GM23248 (cell line): ENCODE measurements around the gene ESYT3.

Experiments
- EZH2 ChIP-seq: fragments of 200-600 bp; sonication (generic); IDR thresholded peaks from 2 replicates; pipeline ENCODE4 v1.6.1; 2018; ENCODE audit warnings: antibody characterized with exemption, mild to moderate bottlenecking; ENCODE audit not compliant: insufficient read depth, poor library complexity, severe bottlenecking
- EZH2phosphoT487 ChIP-seq: fragments of 200-600 bp; sonication (generic); IDR thresholded peaks from 2 replicates; pipeline ENCODE4 v1.6.1; 2018; ENCODE audit warnings: antibody characterized with exemption, moderate library complexity, mild to moderate bottlenecking, low read depth; ENCODE audit not compliant: insufficient read depth

- TF ChIP-seq EZH2 = no peak
- no peak for TF ChIP-seq EZH2phosphoT487
Observed at GRCh38 chr3:138455801-138456716, 21.6 kb downstream of the ESYT3 start.
